ENCODE data around the gene KIF1A.
"Not testable (repeated sequence)": the region's sequence is repeated elsewhere in the genome, so short reads cannot be mapped to it uniquely, and the experiment has no call there.

Gene KIF1A

GRCh38 chr2:240701091-240701735 lies 118.8 kb downstream of the KIF1A start:
- no peak for DNase-seq (ENCODE audit: low read depth)

GRCh38 chr2:240700616-240701015 lies 119.4 kb downstream of the KIF1A start:
- DNase-seq (ENCODE audit: low read depth) = not testable (repeated sequence)

- not testable (repeated sequence) for DNase-seq (ENCODE audit: low read depth)
These were observed 120.2 kb downstream of the KIF1A start for GRCh38 chr2:240699835-240700234.

GRCh38 chr2:240698852-240699561 lies 121.0 kb downstream of the KIF1A start:
- DNase-seq (ENCODE audit: low read depth) = not testable (repeated sequence)

GRCh38 chr2:240696469-240696868 lies 123.5 kb downstream of the KIF1A start:
- DNase-seq (ENCODE audit: low read depth) = not testable (repeated sequence)

GRCh38 chr2:240695593-240695992 lies 124.4 kb downstream of the KIF1A start:
- not testable (repeated sequence) for DNase-seq (ENCODE audit: low read depth)

GRCh38 chr2:240694304-240694703 lies 125.7 kb downstream of the KIF1A start:
- DNase-seq (ENCODE audit: low read depth) = not testable (repeated sequence)

- DNase-seq (ENCODE audit: low read depth) = not testable (repeated sequence)
These were observed 127.1 kb downstream of the KIF1A start for GRCh38 chr2:240692583-240693561.

- not testable (repeated sequence) for DNase-seq (ENCODE audit: low read depth)
These were observed 128.2 kb downstream of the KIF1A start, which contains the start of gene AQP12A for GRCh38 chr2:240691631-240692420. TSS of gene AQP12A (plus strand) at chr2:240691866. CDS start at chr2:240691914, 48 bp downstream.

GRCh38 chr2:240691075-240691427 lies 129.0 kb downstream of the KIF1A start:
- not testable (repeated sequence) for DNase-seq (ENCODE audit: low read depth)

GRCh38 chr2:240690421-240691074 lies 129.5 kb downstream of the KIF1A start:
- DNase-seq (ENCODE audit: low read depth) = not testable (repeated sequence)

- DNase-seq (ENCODE audit: low read depth) = no peak
These were observed 130.0 kb downstream of the KIF1A start for GRCh38 chr2:240689975-240690374.

- no peak for DNase-seq (ENCODE audit: low read depth)
These were observed 131.5 kb downstream of the KIF1A start for GRCh38 chr2:240688553-240688919.

GRCh38 chr2:240687741-240688552 lies 132.1 kb downstream of the KIF1A start:
- DNase-seq (ENCODE audit: low read depth) = no peak

- DNase-seq (ENCODE audit: low read depth) = no peak
These were observed 132.8 kb downstream of the KIF1A start for GRCh38 chr2:240687045-240687740.

GRCh38 chr2:240686460-240686859 lies 133.6 kb downstream of the KIF1A start:
- DNase-seq (ENCODE audit: low read depth) = no peak

- DNase-seq (ENCODE audit: low read depth) = no peak
These were observed 134.1 kb downstream of the KIF1A start for GRCh38 chr2:240685771-240686371.

- DNase-seq (ENCODE audit: low read depth) = not testable (repeated sequence)
These were observed 135.9 kb downstream of the KIF1A start for GRCh38 chr2:240683980-240684728.

Measured in activated T-helper 1 cell treated with Interleukin-2 at 50 U/mL for 16 hours (primary cell).